Measurements from ENCODE around the gene XKR3.
"Not testable (repeated sequence)": the region's sequence is repeated elsewhere in the genome, so short reads cannot be mapped to it uniquely, and the experiment has no call there.

Gene XKR3

GRCh38 chr22:16800358-16800757 is 24.9 kb downstream of the XKR3 start:
- H3K9me3 ChIP-seq (ENCODE audit: low read length) = no peaks in the 10 kb centered on the region
- H3K4me1 ChIP-seq (ENCODE audit: insufficient read depth, low read length) = no peaks in the 10 kb centered on the region
- H3K27me3 ChIP-seq (ENCODE audit: insufficient read depth, low read length) = no peaks in the 10 kb centered on the region
- H3K36me3 ChIP-seq (ENCODE audit: insufficient read depth, low read length) = no peaks in the 10 kb centered on the region
- no peak overlapping the region for H2AFZ ChIP-seq (ENCODE audit: low read depth, low read length)
- no peak overlapping the region for H3K4me3 ChIP-seq (ENCODE audit: low read length)

- H3K4me1 ChIP-seq (ENCODE audit: insufficient read depth, low read length); H3K27me3 ChIP-seq (ENCODE audit: insufficient read depth, low read length); H3K9me3 ChIP-seq (ENCODE audit: low read length); H2AFZ ChIP-seq (ENCODE audit: low read depth, low read length); H3K36me3 ChIP-seq (ENCODE audit: insufficient read depth, low read length); H3K4me3 ChIP-seq (ENCODE audit: low read length): not testable (repeated sequence)
Measured at GRCh38 chr22:16795504-16795903, 29.7 kb downstream of the XKR3 start.

- no peaks in the 10 kb centered on the region for H3K27me3 ChIP-seq (ENCODE audit: insufficient read depth, low read length)
- H3K4me1 ChIP-seq (ENCODE audit: insufficient read depth, low read length) = no peaks in the 10 kb centered on the region
- no peaks in the 10 kb centered on the region for H3K36me3 ChIP-seq (ENCODE audit: insufficient read depth, low read length)
- no peak overlapping the region for H2AFZ ChIP-seq (ENCODE audit: low read depth, low read length)
- H3K4me3 ChIP-seq (ENCODE audit: low read length) = no peak overlapping the region
- H3K9me3 ChIP-seq (ENCODE audit: low read length) = no peaks in the 10 kb centered on the region
Measured at GRCh38 chr22:16793831-16794230, 31.4 kb downstream of the XKR3 start.

GRCh38 chr22:16789860-16790493 is 35.2 kb downstream of the XKR3 start:
- Histone ChIP-seq H3K4me1 (ENCODE audit: insufficient read depth, low read length) (no peaks in the 10 kb centered on the region), H2AFZ (ENCODE audit: low read depth, low read length) (no peak overlapping the region), H3K4me3 (ENCODE audit: low read length) (no peak overlapping the region), H3K36me3 (ENCODE audit: insufficient read depth, low read length) (no peaks in the 10 kb centered on the region), H3K9me3 (ENCODE audit: low read length) (no peaks in the 10 kb centered on the region), H3K27me3 (ENCODE audit: insufficient read depth, low read length) (no peaks in the 10 kb centered on the region)

- Histone ChIP-seq H2AFZ (ENCODE audit: low read depth, low read length) (no peak overlapping the region), H3K4me3 (ENCODE audit: low read length) (no peak overlapping the region), H3K36me3 (ENCODE audit: insufficient read depth, low read length) (no peaks in the 10 kb centered on the region), H3K4me1 (ENCODE audit: insufficient read depth, low read length) (no peaks in the 10 kb centered on the region), H3K27me3 (ENCODE audit: insufficient read depth, low read length) (no peaks in the 10 kb centered on the region), H3K9me3 (ENCODE audit: low read length) (no peaks in the 10 kb centered on the region)
Measured at GRCh38 chr22:16783930-16784354, 41.3 kb downstream of the XKR3 start.

GRCh38 chr22:16783453-16783852 is 41.8 kb downstream of the XKR3 start:
- H3K27me3 ChIP-seq (ENCODE audit: insufficient read depth, low read length) = no peaks in the 10 kb centered on the region
- H3K4me1 ChIP-seq (ENCODE audit: insufficient read depth, low read length) = no peaks in the 10 kb centered on the region
- no peak overlapping the region for H3K4me3 ChIP-seq (ENCODE audit: low read length)
- H3K9me3 ChIP-seq (ENCODE audit: low read length) = no peaks in the 10 kb centered on the region
- no peak overlapping the region for H2AFZ ChIP-seq (ENCODE audit: low read depth, low read length)
- H3K36me3 ChIP-seq (ENCODE audit: insufficient read depth, low read length) = no peaks in the 10 kb centered on the region

GRCh38 chr22:16781764-16782329 is 43.4 kb downstream of the XKR3 start:
- no peaks in the 10 kb centered on the region for H3K27me3 ChIP-seq (ENCODE audit: insufficient read depth, low read length)
- no peak overlapping the region for H2AFZ ChIP-seq (ENCODE audit: low read depth, low read length)
- H3K4me3 ChIP-seq (ENCODE audit: low read length) = no peak overlapping the region
- H3K4me1 ChIP-seq (ENCODE audit: insufficient read depth, low read length) = no peaks in the 10 kb centered on the region
- no peaks in the 10 kb centered on the region for H3K9me3 ChIP-seq (ENCODE audit: low read length)
- H3K36me3 ChIP-seq (ENCODE audit: insufficient read depth, low read length) = no peaks in the 10 kb centered on the region

- no peaks in the 10 kb centered on the region for H3K36me3 ChIP-seq (ENCODE audit: insufficient read depth, low read length)
Measured at GRCh38 chr22:16781074-16781763, 44.0 kb downstream of the XKR3 start.

GRCh38 chr22:16777284-16777924 is 47.8 kb downstream of the XKR3 start:
- Histone ChIP-seq H3K27me3 (ENCODE audit: insufficient read depth, low read length) (no peaks in the 10 kb centered on the region), H3K36me3 (ENCODE audit: insufficient read depth, low read length) (no peaks in the 10 kb centered on the region), H3K9me3 (ENCODE audit: low read length) (no peaks in the 10 kb centered on the region), H3K4me1 (ENCODE audit: insufficient read depth, low read length) (no peaks in the 10 kb centered on the region), H3K4me3 (ENCODE audit: low read length) (no peak overlapping the region), H2AFZ (ENCODE audit: low read depth, low read length) (no peak overlapping the region)

More at GRCh38 chr22:16781074-16781763, 44.0 kb downstream of the XKR3 start:
- no peak overlapping the region for H3K4me3 ChIP-seq (ENCODE audit: low read length)
- no peaks in the 10 kb centered on the region for H3K4me1 ChIP-seq (ENCODE audit: insufficient read depth, low read length)
- H3K27me3 ChIP-seq (ENCODE audit: insufficient read depth, low read length) = no peaks in the 10 kb centered on the region
- H2AFZ ChIP-seq (ENCODE audit: low read depth, low read length) = no peak overlapping the region
- no peaks in the 10 kb centered on the region for H3K9me3 ChIP-seq (ENCODE audit: low read length)

- no peaks in the 10 kb centered on the region for H3K4me1 ChIP-seq (ENCODE audit: insufficient read depth, low read length)
- H3K9me3 ChIP-seq (ENCODE audit: low read length) = no peaks in the 10 kb centered on the region
- H3K36me3 ChIP-seq (ENCODE audit: insufficient read depth, low read length) = no peaks in the 10 kb centered on the region
- H3K27me3 ChIP-seq (ENCODE audit: insufficient read depth, low read length) = no peaks in the 10 kb centered on the region
- no peak overlapping the region for H3K4me3 ChIP-seq (ENCODE audit: low read length)
- no peak overlapping the region for H2AFZ ChIP-seq (ENCODE audit: low read depth, low read length)
Measured at GRCh38 chr22:16776080-16776479, 49.1 kb downstream of the XKR3 start.

GRCh38 chr22:16774911-16775500 is 50.2 kb downstream of the XKR3 start:
- no peaks in the 10 kb centered on the region for H3K27me3 ChIP-seq (ENCODE audit: insufficient read depth, low read length)
- H3K4me1 ChIP-seq (ENCODE audit: insufficient read depth, low read length) = no peaks in the 10 kb centered on the region
- no peak overlapping the region for H3K4me3 ChIP-seq (ENCODE audit: low read length)
- no peak overlapping the region for H2AFZ ChIP-seq (ENCODE audit: low read depth, low read length)
- H3K36me3 ChIP-seq (ENCODE audit: insufficient read depth, low read length) = no peaks in the 10 kb centered on the region
- H3K9me3 ChIP-seq (ENCODE audit: low read length) = no peaks in the 10 kb centered on the region

GRCh38 chr22:16771569-16771968 is 53.6 kb downstream of the XKR3 start:
- H2AFZ ChIP-seq (ENCODE audit: low read depth, low read length); H3K36me3 ChIP-seq (ENCODE audit: insufficient read depth, low read length); H3K4me3 ChIP-seq (ENCODE audit: low read length); H3K4me1 ChIP-seq (ENCODE audit: insufficient read depth, low read length); H3K9me3 ChIP-seq (ENCODE audit: low read length); H3K27me3 ChIP-seq (ENCODE audit: insufficient read depth, low read length): not testable (repeated sequence)

- H3K9me3 ChIP-seq (ENCODE audit: low read length); H3K4me1 ChIP-seq (ENCODE audit: insufficient read depth, low read length); H2AFZ ChIP-seq (ENCODE audit: low read depth, low read length); H3K36me3 ChIP-seq (ENCODE audit: insufficient read depth, low read length); H3K4me3 ChIP-seq (ENCODE audit: low read length); H3K27me3 ChIP-seq (ENCODE audit: insufficient read depth, low read length): not testable (repeated sequence)
Measured at GRCh38 chr22:16767927-16768326, 57.3 kb downstream of the XKR3 start.
